GM18499 (cell line): Measurements from ENCODE around the gene RPS27L.
"Not testable (repeated sequence)": the region's sequence is repeated elsewhere in the genome, so short reads cannot be mapped to it uniquely, and the experiment has no call there.

Experiments used
- ATAC-seq: cut with Tn5 transposase; IDR thresholded peaks from one replicate; pipeline ENCODE4 v1.9.1; 2021; ENCODE audit warnings: moderate number of reproducible peaks; ENCODE audit not compliant: insufficient read depth, unreplicated experiment

RPS27L gene

DNA sequence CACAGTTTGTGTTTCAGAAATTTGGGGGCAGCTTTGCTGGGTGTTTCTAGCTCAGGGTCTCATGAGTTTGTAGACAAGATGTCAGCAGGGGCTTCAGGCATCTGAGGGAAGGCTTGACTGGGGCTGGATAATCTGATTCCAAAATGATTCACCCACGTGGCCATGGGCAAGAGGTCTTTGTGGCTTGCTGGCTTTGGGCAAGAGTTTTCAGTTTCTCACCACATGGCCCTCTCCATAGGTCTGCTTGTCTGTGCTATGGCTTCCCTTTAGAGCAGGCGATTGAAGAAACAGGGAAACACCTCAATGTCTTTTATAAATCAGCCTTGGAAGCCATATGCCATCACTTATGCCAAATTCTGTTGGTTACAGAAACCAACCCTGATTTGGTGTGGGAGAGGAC is 11.9 kb downstream of the RPS27L start:
- no peak for ATAC-seq

DNA sequence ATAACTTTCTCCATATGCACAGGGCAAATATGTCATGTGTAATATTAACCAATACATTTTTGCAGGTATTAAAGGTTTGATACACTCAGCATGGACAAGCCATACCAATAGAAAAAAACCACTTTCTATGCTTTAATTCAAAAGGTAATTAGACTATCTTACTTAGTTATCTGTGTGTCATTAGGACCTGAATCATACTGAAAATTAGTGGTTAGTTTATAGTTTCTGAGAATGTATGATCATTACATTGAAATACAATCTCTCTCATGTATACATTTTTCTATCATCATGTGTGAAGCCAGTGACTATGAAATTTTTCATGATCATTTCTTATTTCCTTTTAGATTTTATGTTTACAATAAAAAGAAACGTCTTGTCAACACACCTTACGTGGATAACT is 16.3 kb downstream of the RPS27L start:
- no peak for ATAC-seq

DNA sequence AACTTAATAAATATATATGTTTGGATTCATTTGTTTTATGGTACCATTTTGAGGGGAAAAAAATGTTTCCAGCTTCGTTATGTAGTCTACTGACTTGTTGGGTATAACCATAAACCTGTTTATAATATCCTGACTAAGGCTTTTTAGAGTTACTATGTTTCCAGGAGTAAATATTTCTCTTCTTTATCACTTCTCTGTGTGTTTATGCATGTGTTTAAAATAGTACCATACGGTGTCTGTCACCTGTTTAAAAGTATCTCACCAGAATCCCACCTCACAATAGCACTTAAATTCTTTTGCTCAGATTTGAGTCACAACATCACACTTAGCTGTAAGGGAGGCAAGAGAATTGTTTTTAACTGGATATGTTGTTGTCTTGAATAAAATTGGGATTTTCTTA is 20.5 kb downstream of the RPS27L start:
- ATAC-seq = no peak

DNA sequence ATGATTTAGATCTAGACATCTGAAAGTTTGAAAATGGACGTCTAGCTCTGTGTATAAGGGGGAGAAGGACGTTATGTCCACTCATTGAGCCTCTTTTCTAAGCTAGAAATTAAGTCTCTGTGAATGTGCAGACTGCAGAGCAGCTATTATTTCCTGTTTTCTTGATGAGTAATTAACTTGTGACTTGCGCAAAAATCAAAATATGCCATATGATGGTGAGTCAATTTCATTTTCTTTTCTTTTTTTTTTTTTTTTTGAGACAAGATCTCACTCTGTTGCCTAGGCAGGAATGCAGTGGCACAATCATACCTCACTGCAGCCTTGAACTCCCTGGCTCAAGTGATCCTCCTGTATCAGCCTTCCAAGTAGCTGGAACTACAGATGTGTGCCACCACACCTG is 21.5 kb downstream of the RPS27L start:
- ATAC-seq = no peak

DNA sequence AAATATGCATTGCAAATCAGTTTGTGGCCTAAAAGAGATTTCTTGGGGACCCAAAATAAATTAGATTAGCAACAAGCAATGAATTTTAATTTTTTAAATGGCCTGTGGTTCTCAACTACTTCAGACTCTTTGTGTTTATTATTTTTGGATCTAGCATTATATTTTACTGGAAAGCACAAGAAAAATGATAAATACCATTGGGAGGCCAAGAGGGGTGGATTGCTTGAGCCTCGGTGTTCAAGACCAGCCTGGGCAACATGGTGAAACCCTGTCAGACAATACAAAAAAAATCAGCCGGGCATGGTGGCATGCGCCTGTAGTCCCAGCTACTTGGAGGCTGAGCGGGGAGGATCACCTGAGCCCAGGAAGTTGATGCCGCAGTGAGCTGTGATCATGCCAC is 22.0 kb downstream of the RPS27L start:
- ATAC-seq = no peak

DNA sequence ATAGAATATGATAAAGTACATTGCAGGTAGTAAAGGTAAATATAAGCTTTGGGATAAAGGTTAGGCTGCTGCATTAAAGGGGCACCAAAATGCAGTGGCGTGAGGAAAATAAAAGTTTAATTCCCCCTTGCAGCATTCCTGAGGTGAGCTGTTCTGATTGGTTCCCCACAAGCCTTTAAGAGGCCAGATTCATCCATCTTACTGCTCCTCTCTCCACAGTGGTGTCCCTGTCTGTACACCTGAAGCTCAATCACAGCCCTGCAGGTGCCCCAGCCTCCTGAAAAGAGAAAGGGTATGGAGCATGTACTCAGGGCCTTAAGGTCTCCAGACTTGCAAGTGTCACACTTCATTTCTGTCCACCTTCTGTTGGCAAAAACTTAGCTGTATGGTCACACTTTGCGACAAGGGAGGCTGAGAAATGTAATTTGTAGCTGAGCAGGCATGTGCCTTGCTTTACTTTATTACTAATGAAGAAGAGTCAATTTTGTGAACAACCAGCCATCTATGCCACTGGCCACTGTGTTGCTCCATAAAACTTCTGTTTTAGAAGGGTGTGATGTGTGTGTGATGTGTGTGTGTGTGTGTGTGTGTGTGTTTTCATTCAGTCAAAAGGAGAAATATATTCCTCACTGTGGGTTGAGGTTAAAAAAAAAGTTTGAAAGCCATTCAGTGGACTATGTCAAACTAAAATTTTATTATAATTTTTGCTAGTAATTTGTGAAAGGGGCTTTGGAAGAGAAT is 22.9 kb downstream of the RPS27L start:
- no peak for ATAC-seq

DNA sequence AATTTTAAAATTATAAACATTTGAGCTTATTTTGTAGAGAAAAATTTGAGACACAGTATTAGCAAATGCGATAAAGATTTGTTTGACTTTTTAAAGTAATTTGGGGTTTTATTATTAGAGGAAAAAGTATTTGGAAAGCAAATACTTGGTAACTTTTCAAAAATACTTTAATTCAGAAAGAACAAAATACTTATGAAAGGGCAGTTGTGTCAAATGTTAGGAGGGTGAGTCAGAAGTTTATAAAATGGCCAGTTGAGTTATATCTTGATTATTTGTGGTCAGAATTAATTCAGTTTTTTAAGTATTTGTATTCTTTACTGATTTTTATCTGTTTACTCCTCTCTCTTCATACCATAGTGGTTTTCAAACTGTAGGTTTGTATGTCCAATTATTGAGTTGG is 23.5 kb downstream of the RPS27L start:
- no peak for ATAC-seq

DNA sequence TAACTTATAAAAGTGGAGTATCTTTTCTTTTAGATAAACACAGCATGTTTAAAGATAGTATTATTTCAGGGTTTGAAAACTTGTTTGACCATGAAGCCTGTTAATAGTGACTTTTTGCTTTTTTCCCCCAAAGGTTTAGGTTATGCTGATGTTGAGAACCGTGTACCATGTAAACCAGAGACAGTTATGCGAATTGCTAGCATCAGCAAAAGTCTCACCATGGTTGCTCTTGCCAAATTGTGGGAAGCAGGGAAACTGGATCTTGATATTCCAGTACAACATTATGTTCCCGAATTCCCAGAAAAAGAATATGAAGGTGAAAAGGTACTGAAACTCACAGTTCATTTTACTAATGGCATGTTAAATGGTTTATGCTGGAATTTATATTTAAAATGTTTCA is 30.6 kb downstream of the RPS27L start:
- no peak for ATAC-seq

DNA sequence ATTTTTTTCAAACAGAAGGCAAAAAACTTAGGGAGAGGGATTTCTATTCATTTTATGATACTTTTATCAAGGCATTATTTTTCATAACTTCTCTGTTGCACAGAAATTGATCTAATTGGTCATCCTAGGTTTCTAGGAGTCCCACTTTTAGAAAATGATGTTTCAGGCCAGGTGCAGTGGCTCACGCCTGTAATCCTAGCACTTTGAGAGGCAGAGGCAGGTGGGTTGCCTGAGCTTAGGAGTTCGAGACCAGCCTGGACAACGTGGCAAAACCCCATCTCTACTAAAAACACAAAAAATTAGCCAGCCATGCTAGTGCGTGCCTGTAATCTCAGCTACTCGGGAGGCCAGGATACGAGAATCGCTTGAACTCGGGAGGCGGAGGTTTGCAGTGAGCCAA is 32.8 kb downstream of the RPS27L start:
- ATAC-seq = no peak

DNA sequence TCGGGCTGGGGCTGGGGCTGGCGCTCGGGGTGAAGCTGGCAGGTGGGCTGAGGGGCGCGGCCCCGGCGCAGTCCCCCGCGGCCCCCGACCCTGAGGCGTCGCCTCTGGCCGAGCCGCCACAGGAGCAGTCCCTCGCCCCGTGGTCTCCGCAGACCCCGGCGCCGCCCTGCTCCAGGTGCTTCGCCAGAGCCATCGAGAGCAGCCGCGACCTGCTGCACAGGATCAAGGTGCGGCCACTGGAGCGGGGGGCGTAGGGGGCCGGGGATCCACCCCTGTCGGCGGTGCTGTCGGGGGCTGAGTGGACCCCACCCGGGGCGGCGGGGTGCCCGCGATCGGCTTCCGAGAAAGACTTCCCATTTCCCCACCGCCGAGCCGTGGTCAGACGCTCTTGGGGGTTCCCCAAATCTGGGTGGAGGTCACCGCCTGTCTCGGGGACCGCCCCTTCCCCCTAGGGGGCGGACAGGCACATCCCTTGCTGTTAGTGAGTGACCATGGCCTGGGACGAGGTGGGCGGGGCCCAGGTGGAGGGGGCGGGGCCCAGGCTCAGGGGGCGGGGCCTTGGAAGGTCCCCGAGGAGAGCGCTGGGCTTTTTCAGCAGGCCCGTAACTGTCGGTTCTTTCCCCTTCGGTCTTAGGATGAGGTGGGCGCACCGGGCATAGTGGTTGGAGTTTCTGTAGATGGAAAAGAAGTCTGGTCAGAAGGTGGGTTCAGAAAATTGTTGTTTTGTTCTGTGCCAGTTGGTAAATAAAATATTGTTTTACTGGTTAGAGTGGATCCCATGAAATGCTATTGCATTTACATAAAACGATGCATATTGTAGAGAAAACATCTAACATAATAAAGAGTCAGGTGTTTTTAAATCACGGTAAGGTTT is 35.0 kb downstream of the RPS27L start:
- ATAC-seq = no peak

DNA sequence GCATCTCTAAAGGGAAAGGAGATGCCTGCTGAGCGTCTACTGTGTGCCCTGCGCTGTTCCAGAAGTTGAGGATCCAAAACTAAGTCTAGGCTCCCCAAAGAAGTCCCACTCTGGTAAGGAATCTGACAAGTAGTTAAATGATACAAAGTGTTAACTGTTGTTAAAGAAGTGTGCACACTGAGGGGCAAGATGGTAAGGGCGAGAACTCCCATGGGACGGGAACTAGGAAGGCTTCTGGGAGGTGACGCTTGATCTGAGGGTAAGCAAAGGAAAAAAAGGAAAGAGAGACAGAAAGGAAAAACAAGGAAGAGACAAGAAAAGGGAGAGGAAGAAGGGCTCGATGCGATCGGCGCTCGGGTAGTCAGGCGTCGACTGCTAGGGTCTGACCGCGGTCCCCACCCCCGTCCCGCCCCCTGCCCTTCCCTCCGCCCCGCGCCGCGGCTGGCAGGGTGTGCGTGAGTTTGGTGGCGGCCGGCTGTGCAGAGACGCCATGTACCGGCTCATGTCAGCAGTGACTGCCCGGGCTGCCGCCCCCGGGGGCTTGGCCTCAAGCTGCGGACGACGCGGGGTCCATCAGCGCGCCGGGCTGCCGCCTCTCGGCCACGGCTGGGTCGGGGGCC is 35.8 kb downstream of the RPS27L start, which contains the start of gene LACTB:
LACTB (plus strand) TSS at position 480 of the 620 bp plus-strand sequence; CDS start at position 491, 11 bp downstream.
- ATAC-seq = no peak

DNA sequence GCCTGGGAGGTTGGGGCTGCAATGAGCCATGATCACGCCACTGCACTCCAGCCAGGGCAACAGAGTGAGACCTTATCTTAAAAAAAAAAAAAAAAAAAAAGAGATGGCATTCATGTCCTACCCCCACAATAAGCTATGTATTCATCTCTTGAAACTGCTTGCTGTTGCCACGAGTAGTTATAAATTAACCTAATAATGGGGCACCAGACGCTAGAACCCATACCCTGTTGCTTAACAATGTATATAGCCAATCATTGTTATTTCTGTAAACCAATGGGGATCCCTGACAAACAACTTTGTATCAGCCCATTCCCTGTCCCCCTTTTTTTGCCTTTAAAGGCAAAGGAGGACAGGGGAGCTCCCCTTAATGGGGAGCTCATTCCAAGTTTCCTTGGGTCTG is 38.4 kb downstream of the RPS27L start:
- ATAC-seq = no peak

DNA sequence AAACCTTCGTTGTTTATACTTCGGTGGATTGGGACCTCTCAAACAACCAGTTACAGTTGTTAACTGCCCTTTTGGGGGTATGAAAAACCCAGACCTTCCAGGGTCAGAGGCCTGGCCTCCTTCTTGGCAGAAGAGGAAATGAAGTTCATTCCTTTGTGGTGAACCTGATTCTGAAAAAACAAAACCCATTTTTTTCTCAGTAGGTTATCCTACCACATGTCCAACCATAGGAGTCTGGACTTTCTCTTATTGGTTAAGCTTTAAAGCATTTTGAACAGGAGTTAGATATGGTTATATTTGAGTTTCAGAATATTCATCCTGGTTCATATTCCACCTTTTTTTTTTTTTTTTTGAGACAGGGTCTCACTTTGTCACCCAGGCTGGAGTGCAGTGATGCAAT is 42.8 kb downstream of the RPS27L start:
- ATAC-seq = no peak

DNA sequence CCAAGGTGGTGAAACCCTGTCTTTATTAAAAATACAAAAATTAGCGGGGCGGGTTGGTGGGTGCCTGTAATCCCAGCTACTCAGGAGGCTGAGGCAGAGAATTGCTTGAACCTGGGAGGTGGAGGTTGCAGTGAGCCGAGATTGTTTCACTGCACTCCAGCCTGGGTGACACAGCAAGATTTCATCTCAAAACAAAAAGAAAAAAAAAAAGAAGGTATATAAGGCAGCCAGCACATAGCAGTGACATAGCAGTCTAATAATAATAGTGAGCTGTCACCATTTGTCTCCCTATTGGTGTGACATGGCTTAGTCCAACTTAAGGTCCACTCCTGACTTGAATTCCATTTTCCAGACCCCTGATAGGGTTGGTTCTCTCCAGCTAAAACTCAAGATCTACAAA is 44.4 kb downstream of the RPS27L start:
- ATAC-seq = no peak

DNA sequence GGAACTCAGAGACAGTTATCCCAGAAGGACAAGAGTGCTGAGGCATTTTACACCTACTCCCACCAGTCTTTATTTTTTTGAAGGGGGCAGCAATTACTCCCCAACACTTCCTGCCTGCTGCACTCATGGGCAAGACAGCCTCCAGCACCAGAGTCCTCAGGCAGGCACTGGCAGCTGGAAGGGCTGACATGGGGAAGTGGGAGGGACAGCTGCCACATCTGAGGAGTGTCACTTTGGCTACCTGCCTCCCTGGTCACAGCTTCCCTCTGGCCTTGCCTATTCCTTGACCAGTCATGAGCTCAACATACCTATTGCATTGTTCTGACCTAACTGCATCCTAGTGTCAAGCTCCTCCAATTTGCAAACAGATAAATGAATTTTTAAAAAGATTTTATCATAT is 45.8 kb downstream of the RPS27L start:
- no peak for ATAC-seq

DNA sequence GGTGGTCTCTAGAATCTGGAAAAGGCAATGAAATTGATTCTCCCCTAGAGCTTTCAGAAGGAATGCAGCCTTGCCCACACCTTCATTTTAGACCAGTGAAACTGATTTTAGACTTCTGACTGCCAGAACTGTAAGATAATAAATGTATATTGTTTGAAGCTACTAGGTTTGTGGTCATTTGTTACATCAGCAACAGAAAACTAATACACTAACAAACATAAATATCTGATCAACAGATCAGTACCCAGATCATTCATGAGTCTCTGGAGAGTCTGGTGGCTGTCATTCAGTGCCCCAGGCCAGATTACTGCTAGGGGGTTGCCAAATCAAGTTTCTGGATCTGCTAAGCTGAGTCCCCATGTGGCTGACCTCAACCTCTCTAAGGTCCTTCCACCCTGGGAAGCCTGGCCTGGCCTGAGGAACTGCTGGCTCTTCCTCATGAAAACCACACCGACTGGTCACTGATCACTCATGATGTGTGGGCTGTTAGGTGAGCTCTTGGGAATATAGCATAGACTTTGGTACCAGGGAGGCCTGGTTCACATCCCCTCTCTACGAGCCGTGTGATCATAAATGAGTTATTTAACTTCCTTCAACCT is 46.8 kb downstream of the RPS27L start:
- no peak for ATAC-seq

DNA sequence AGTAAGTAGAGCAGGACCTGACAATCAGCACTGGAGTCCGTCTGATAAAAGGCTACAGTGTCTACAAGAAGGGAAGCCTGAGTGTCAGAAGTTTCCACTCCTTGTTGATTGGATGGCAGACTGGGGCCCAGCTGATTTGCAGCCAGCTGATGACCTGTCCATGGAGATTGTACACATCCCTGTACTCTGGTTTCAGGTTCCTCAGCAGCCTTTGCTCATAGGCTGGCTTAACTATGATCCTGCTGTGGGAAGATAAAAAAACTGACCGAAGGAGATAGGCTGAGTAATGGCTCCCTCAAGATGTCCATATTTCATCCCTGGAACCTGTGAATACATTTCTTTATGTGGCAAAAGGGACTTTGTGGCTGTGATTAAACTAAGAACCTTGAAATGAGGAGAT is 47.4 kb downstream of the RPS27L start:
- ATAC-seq = no peak

DNA sequence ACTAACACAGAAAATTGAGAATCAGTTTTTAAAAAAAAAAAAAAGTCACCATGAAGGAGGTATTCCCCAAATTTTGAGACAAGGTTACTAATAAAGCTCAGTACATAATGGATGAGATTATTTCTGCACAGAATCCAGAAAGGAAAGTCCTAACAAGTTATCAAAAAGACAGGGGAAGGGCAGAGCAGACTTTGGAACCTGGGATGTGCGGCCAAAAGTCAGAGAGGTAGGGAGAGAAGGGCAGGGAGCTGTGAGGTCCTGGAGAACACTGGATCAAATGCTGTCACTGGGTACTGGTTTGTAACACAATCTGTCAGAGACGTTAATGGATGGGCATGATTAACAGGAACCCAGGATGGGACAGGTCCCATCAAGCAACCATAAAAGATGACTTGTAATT is 47.8 kb downstream of the RPS27L start:
- ATAC-seq = no peak

DNA sequence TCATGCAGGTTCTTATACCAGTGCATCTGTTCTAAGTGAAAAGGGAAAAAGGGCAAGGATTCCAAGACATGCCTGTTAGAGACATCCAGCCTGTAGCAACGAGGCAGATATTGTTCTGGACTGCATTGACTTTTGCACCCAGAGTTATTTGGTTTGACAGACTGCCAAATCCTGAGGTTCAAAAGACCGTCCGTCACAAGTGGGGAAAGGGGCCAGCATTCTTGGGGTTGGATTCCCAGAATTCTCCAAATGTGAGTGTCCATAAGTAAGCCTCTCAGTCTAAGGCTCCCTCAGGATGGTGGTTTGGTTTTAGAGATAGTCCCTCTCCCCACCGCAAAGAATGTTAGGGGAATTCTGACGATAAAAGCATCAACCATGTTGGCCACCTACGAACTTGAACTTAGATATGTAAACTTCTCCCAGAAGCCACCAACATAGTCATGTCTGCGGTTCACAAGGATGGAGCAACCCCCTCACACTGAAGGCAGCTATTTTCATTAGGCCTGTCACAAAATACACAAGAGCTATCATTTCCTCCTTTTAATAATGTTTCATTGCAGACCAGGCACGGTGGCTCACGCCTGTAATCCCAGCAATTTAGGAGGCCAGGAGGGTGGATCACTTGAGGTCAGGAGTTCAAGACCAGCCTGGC is 49.3 kb downstream of the RPS27L start:
- ATAC-seq = no peak

DNA sequence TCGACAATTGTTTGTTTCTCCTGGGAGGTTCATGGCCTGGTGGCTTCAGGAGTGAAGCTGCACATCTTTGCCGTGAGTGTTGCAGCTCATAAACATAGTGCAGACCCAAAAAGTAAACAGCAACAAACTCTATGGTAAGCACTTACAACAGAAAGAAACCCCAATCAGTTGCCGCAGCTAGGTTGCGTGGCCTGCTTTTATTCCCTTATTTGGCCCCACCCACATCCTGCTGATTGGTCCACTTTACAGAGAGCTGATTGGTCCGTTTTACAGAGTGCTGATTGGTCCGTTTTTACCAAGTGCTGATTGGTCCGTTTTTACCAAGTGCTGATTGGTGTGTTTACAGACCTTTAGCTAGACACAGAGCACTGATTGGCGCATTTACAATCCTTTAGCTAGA is 51.9 kb downstream of the RPS27L start:
- not testable (repeated sequence) for ATAC-seq
